ENCODE data around the gene RND3. TPM values are rescaled to one million over a fixed set of nuclear protein-coding genes. Genes with fewer than 3 reads are reported as not detected.

Gene RND3
- total and polyA plus RNA-seq, 8 donors = 28.3 to 134 (median 107) TPM

GRCh38 chr2:150477347-150477746, 10.1 kb downstream of the RND3 start:
- Histone ChIP-seq H3K27ac (peak overlapping the region in 1 of 2 donors; percentile 14), H3K9me3 (no peaks in the 10 kb centered on the region), H3K36me3 (no peaks in the 10 kb centered on the region), H3K4me1 (peaks cover 0 to 18% of the 10 kb centered on the region in 2 donors), H3K4me3 (no peak overlapping the region), H3K27me3 (no peaks in the 10 kb centered on the region)
- peak; percentile 35 for ATAC-seq
- DNase-seq = no peak
- TF ChIP-seq CTCF (IDR thresholded peaks at IDR 0.05) = no peak
- intact Hi-C loops (cut with DNase I) = no loop called here

GRCh38 chr2:150476809-150477302, 10.6 kb downstream of the RND3 start:
- no peaks in the 10 kb centered on the region for H3K9me3 ChIP-seq
- DNase-seq (no peak), ATAC-seq (peak; percentile 8)
- no peak for TF ChIP-seq CTCF (IDR thresholded peaks at IDR 0.05)
- H3K4me1 ChIP-seq = peaks cover 0 to 20% of the 10 kb centered on the region in 2 donors
- H3K4me3 ChIP-seq = no peak overlapping the region
- intact Hi-C loops (cut with DNase I) = no loop called here
- H3K27me3 ChIP-seq = no peaks in the 10 kb centered on the region
- H3K27ac ChIP-seq = peak overlapping the region in 1 of 2 donors; percentile 14
- H3K36me3 ChIP-seq = no peaks in the 10 kb centered on the region

- H3K4me3 ChIP-seq = no peak overlapping the region
- no peak for TF ChIP-seq CTCF (IDR thresholded peaks at IDR 0.05)
- peaks cover 0 to 20% of the 10 kb centered on the region in 2 donors for H3K4me1 ChIP-seq
- intact Hi-C loops (cut with DNase I) = no loop called here
- no peaks in the 10 kb centered on the region for H3K27me3 ChIP-seq
- no peak for ATAC-seq
- DNase-seq = no peak
- H3K36me3 ChIP-seq = peaks cover 0 to 2% of the 10 kb centered on the region in 2 donors
- H3K9me3 ChIP-seq = no peaks in the 10 kb centered on the region
- H3K27ac ChIP-seq = peak overlapping the region in 1 of 2 donors; percentile 14
These were observed 11.2 kb downstream of the RND3 start for GRCh38 chr2:150476286-150476685.

- Histone ChIP-seq H3K4me1 (peaks cover 0 to 20% of the 10 kb centered on the region in 2 donors), H3K9me3 (no peaks in the 10 kb centered on the region), H3K36me3 (peaks cover 0 to 4% of the 10 kb centered on the region in 2 donors), H3K27ac (peak overlapping the region in 1 of 2 donors; percentile 14), H3K27me3 (no peaks in the 10 kb centered on the region), H3K4me3 (no peak overlapping the region)
- ATAC-seq (no peak), DNase-seq (no peak)
- no peak for TF ChIP-seq CTCF (IDR thresholded peaks at IDR 0.05)
- intact Hi-C loops (cut with DNase I) = no loop called here
These were observed 11.8 kb downstream of the RND3 start for GRCh38 chr2:150475479-150476250.

GRCh38 chr2:150474326-150475074, 13.0 kb downstream of the RND3 start:
- ATAC-seq (no peak), DNase-seq (no peak)
- peaks cover 0 to 11% of the 10 kb centered on the region in 2 donors for H3K36me3 ChIP-seq
- no peaks in the 10 kb centered on the region for H3K27me3 ChIP-seq
- intact Hi-C loops (cut with DNase I) = no loop called here
- no peak overlapping the region for H3K27ac ChIP-seq
- H3K4me1 ChIP-seq = peaks cover 0 to 16% of the 10 kb centered on the region in 2 donors
- no peaks in the 10 kb centered on the region for H3K9me3 ChIP-seq
- TF ChIP-seq CTCF (IDR thresholded peaks at IDR 0.05) = no peak
- no peak overlapping the region for H3K4me3 ChIP-seq

Measured in left lung (tissue), 10 donors.